ENCODE results near the gene DNAH1. TPM values are rescaled to one million over a fixed set of nuclear protein-coding genes. Genes with fewer than 3 reads are reported as not detected.
"Not testable (repeated sequence)": the region's sequence is repeated elsewhere in the genome, so short reads cannot be mapped to it uniquely, and the experiment has no call there.

Gene DNAH1
- total RNA-seq, 1 experiment from 2014 or later, result 5.5 TPM

GRCh38 chr3:52272831-52273230, 43.3 kb upstream of the DNAH1 start:
- H3K9ac ChIP-seq (ENCODE audit: low read length), result no peak overlapping the region
- TF ChIP-seq ZBTB33 (IDR thresholded peaks at IDR 0.05; ENCODE audit: extremely low read depth, insufficient replicate concordance, low read length) (no peak), TCF7L2 (IDR thresholded peaks at IDR 0.05; ENCODE audit: borderline replicate concordance, extremely low read depth, insufficient read depth, insufficient read length) (no peak), POLR2AphosphoS5 (IDR thresholded peaks at IDR 0.05; ENCODE audit: low read depth, low read length) (no peak)
- intact Hi-C loops (cut with micrococcal nuclease), result no loop called here
- H3K27me3 ChIP-seq (ENCODE audit: insufficient read depth, low read length), result no peaks in the 10 kb centered on the region
- peaks cover 9 to 13% of the 10 kb centered on the region in 2 experiments; a peak in 3 of 4 replicates for H3K4me1 ChIP-seq (ENCODE audit: control insufficient read depth in 1 of 2, insufficient read depth in 2 of 2, low read length in 2 of 2)
- no peaks in the 10 kb centered on the region for H3K9me2 ChIP-seq (ENCODE audit: insufficient read depth)
- BruUV-seq (replicated peaks), result no TSS peak
- H3K27ac ChIP-seq (ENCODE audit: low read depth, low read length), result no peak overlapping the region
- no peak overlapping the region for H2AFZ ChIP-seq (ENCODE audit: low read depth, low read length, poor library complexity, severe bottlenecking)
- H3K36me3 ChIP-seq (ENCODE audit: control insufficient read depth in 1 of 2, insufficient read depth in 2 of 2, low read length in 2 of 2), result peaks cover 25 to 48% of the 10 kb centered on the region in 2 experiments
- no peak for DNase-seq (ENCODE audit: low read depth, low spot score)
- RAD21 ChIA-PET (ENCODE audit: low non-redundant PET in 1 of 2, low total read pairs in 2 of 2, uncharacterized antibody in 2 of 2, unreplicated experiment in 2 of 2), result no interaction called here
- H3K4me2 ChIP-seq (ENCODE audit: low read length), result no peak overlapping the region
- POLR2A ChIA-PET, result no interaction called here
- CTCF ChIA-PET, result no interaction called here
- no peaks in the 10 kb centered on the region for H3K9me3 ChIP-seq (ENCODE audit: control insufficient read depth in 1 of 2, insufficient read depth in 1 of 2, low read depth in 1 of 2, low read length in 2 of 2)
- H3K4me3 ChIP-seq (replicated peaks in 1 of 2; ENCODE audit: low read depth in 1 of 2, low read length in 2 of 2), result no peak overlapping the region
- H3K79me2 ChIP-seq (ENCODE audit: insufficient read depth, low read length), result peaks cover 100% of the 10 kb centered on the region
- peaks cover 30% of the 10 kb centered on the region; the same call in 1 of the 2 replicates for H4K20me1 ChIP-seq (ENCODE audit: insufficient read depth)
- no peak for ATAC-seq

GRCh38 chr3:52274781-52275180, 41.3 kb upstream of the DNAH1 start:
- CTCF ChIA-PET; ATAC-seq; H3K9me2 ChIP-seq (ENCODE audit: insufficient read depth); BruUV-seq (replicated peaks); H3K27me3 ChIP-seq (ENCODE audit: insufficient read depth, low read length); DNase-seq (ENCODE audit: low read depth, low spot score); H3K9me3 ChIP-seq (ENCODE audit: control insufficient read depth in 1 of 2, insufficient read depth in 1 of 2, low read depth in 1 of 2, low read length in 2 of 2); H3K27ac ChIP-seq (ENCODE audit: low read depth, low read length); POLR2A ChIA-PET; intact Hi-C loops (cut with micrococcal nuclease); H2AFZ ChIP-seq (ENCODE audit: low read depth, low read length, poor library complexity, severe bottlenecking); H3K4me2 ChIP-seq (ENCODE audit: low read length); H3K4me3 ChIP-seq (replicated peaks in 1 of 2; ENCODE audit: low read depth in 1 of 2, low read length in 2 of 2); RAD21 ChIA-PET (ENCODE audit: low non-redundant PET in 1 of 2, low total read pairs in 2 of 2, uncharacterized antibody in 2 of 2, unreplicated experiment in 2 of 2); H3K9ac ChIP-seq (ENCODE audit: low read length): not testable (repeated sequence)
- Histone ChIP-seq H3K79me2 (ENCODE audit: insufficient read depth, low read length) (peaks cover 85% of the 10 kb centered on the region), H4K20me1 (ENCODE audit: insufficient read depth) (peaks cover 30% of the 10 kb centered on the region; the same call in 1 of the 2 replicates), H3K36me3 (ENCODE audit: control insufficient read depth in 1 of 2, insufficient read depth in 2 of 2, low read length in 2 of 2) (peaks cover 14 to 34% of the 10 kb centered on the region in 2 experiments; a peak in 3 of 4 replicates), H3K4me1 (ENCODE audit: control insufficient read depth in 1 of 2, insufficient read depth in 2 of 2, low read length in 2 of 2) (peaks cover 12 to 22% of the 10 kb centered on the region in 2 experiments; a peak in 3 of 4 replicates)
